ENCODE measurements around the gene TNFSF11.

Gene TNFSF11

GRCh38 chr13:42612021-42612765 lies 38.2 kb downstream of the TNFSF11 start:
- no peak for DNase-seq (ENCODE audit: low spot score)

GRCh38 chr13:42614436-42615035 lies 40.6 kb downstream of the TNFSF11 start:
- DNase-seq (ENCODE audit: low spot score) = no peak

- DNase-seq (ENCODE audit: low spot score) = no peak
Measured at GRCh38 chr13:42615691-42616090, 41.7 kb downstream of the TNFSF11 start.

GRCh38 chr13:42617221-42617620 lies 43.3 kb downstream of the TNFSF11 start:
- no peak for DNase-seq (ENCODE audit: low spot score)

- DNase-seq (ENCODE audit: low spot score) = no peak
Measured at GRCh38 chr13:42623916-42624315, 50.0 kb downstream of the TNFSF11 start.

- no peak for DNase-seq (ENCODE audit: low spot score)
Measured at GRCh38 chr13:42625611-42626010, 51.7 kb downstream of the TNFSF11 start.

GRCh38 chr13:42626176-42626860 lies 52.4 kb downstream of the TNFSF11 start:
- no peak for DNase-seq (ENCODE audit: low spot score)

- DNase-seq (ENCODE audit: low spot score) = no peak
Measured at GRCh38 chr13:42628666-42629065, 54.7 kb downstream of the TNFSF11 start.

- DNase-seq (ENCODE audit: low spot score) = no peak
Measured at GRCh38 chr13:42631181-42631580, 57.2 kb downstream of the TNFSF11 start.

- DNase-seq (ENCODE audit: low spot score) = no peak
Measured at GRCh38 chr13:42633495-42633894, 59.5 kb downstream of the TNFSF11 start.

GRCh38 chr13:42638101-42638500 lies 64.1 kb downstream of the TNFSF11 start:
- DNase-seq (ENCODE audit: low spot score) = no peak

- no peak for DNase-seq (ENCODE audit: low spot score)
Measured at GRCh38 chr13:42638886-42639285, 64.9 kb downstream of the TNFSF11 start.

GRCh38 chr13:42643076-42643475 lies 69.1 kb downstream of the TNFSF11 start:
- DNase-seq (ENCODE audit: low spot score) = no peak

- DNase-seq (ENCODE audit: low spot score) = no peak
Measured at GRCh38 chr13:42644841-42645240, 70.9 kb downstream of the TNFSF11 start.

- DNase-seq (ENCODE audit: low spot score) = no peak
Measured at GRCh38 chr13:42645717-42646116, 71.8 kb downstream of the TNFSF11 start.

- no peak for DNase-seq (ENCODE audit: low spot score)
Measured at GRCh38 chr13:42649141-42649540, 75.2 kb downstream of the TNFSF11 start.

GRCh38 chr13:42649831-42650230 lies 75.9 kb downstream of the TNFSF11 start:
- no peak for DNase-seq (ENCODE audit: low spot score)

GRCh38 chr13:42650506-42650905 lies 76.6 kb downstream of the TNFSF11 start:
- DNase-seq (ENCODE audit: low spot score) = no peak

GRCh38 chr13:42651936-42652641 lies 78.1 kb downstream of the TNFSF11 start:
- DNase-seq (ENCODE audit: low spot score) = peak; percentile 66

GRCh38 chr13:42652642-42653415 lies 78.9 kb downstream of the TNFSF11 start:
- no peak for DNase-seq (ENCODE audit: low spot score)

- no peak for DNase-seq (ENCODE audit: low spot score)
Measured at GRCh38 chr13:42653679-42654078, 79.7 kb downstream of the TNFSF11 start.

- DNase-seq (ENCODE audit: low spot score) = no peak
Measured at GRCh38 chr13:42654212-42654611, 80.3 kb downstream of the TNFSF11 start.
